Rectal smooth muscle tissue (tissue), 1 donor: Measurements from ENCODE around the gene AHNAK.
A peak's percentile ranks its signal among the peaks of the same experiment; 100 is the strongest.
"Not testable (repeated sequence)": the region's sequence is repeated elsewhere in the genome, so short reads cannot be mapped to it uniquely, and the experiment has no call there.

ENCODE experiments used
- H3K27ac ChIP-seq: one replicate; pipeline ENCODE4 v1.7.0; 2013; ENCODE audit warnings: low read depth, low read length, inconsistent platforms
- H3K27me3 ChIP-seq: one replicate; pipeline ENCODE4 v1.7.0; 2013; ENCODE audit warnings: low read length; ENCODE audit not compliant: control insufficient read depth, insufficient read depth
- H3K36me3 ChIP-seq: one replicate; pipeline ENCODE4 v1.7.0; 2013; ENCODE audit warnings: low read length; ENCODE audit not compliant: control insufficient read depth, insufficient read depth
- H3K4me1 ChIP-seq: one replicate; pipeline ENCODE4 v1.7.0; 2013; ENCODE audit warnings: low read length; ENCODE audit not compliant: control insufficient read depth, insufficient read depth
- H3K4me3 ChIP-seq: one replicate; pipeline ENCODE4 v1.7.0; 2013; ENCODE audit warnings: low read length
- H3K9ac ChIP-seq: one replicate; pipeline ENCODE4 v1.7.0; 2013; ENCODE audit warnings: low read length

The AHNAK gene

DNA sequence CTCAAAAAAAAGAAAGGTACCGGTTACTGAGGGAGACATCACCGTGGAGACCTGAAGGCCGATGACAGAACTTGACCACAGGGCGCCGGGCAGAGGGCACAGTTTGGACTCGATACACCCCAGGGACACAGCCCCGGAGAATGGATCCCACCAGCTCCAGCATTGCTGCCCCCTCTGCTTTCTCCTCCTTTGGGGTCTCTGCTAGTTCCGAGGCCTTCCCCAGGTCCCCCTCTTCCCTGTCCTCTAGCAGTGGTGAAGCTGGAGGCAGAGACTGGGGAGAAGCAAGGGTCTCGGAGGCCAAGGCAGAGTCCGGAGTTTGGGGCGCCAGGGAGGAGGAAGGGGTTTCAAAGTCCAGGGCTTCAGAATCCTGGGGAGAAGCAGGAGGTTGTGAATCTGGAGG, 31.9 kb upstream of the AHNAK start:
- H3K27me3 ChIP-seq, result no peaks in the 10 kb centered on the region
- H3K9ac ChIP-seq, result no peak overlapping the region
- no peak overlapping the region for H3K4me3 ChIP-seq
- peaks cover 14% of the 10 kb centered on the region for H3K4me1 ChIP-seq
- H3K36me3 ChIP-seq, result peaks cover 19% of the 10 kb centered on the region
- H3K27ac ChIP-seq, result no peak overlapping the region

DNA sequence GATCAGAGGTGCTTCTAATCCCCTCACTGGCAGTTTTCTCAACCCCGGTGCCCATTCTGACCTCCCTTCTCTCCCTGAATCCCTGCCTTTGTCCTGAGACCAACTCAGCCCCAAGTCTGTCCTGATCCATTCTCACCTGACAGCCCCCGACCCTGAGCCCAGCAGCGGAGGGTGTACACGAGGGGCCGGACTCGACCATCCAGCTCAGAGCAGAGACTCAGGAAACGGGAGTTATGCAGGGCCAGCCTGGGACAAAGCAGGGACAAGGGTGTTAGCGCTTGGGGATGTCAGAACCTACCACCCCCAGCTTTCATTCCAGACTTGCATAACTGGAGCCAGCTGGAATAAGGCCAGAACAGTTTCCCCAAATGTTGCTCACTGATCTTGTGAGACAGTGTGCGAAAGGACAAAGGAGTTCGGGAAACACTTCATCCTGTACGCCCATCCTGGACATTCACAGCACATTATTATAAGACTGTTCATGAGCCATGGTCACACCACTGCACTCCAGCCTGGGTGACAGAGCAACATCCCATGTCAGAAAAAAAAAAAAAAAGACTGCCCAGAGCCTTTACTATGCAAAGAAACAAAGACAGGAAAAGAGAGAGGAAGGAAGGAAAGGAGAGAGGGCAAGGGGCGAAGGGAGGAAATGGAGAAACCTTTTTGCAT, 30.6 kb upstream of the AHNAK start:
- H3K4me3 ChIP-seq, result no peak overlapping the region
- H3K27me3 ChIP-seq, result no peaks in the 10 kb centered on the region
- H3K36me3 ChIP-seq, result peaks cover 21% of the 10 kb centered on the region
- peaks cover 19% of the 10 kb centered on the region for H3K4me1 ChIP-seq
- H3K27ac ChIP-seq, result no peak overlapping the region
- H3K9ac ChIP-seq, result no peak overlapping the region

DNA sequence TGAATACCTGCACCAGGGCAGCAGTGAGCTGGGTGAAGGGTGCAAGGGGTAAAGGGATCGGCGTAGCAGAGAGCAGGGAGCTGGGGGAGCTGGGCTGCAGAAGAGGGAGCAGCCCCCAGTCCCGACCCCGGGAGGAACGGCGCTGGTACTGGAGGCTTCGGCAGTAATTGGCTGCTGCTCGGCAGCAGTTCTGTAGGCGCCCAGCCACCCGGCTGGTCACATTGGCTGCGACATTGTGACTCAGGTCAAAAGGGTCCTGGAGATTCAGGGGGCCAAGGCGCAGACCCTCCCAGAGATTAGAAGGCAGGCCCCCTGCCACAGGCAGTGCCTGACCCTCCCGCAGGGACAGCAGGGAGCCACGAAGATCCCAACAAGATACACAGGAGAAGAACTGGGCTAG, 29.2 kb upstream of the AHNAK start:
- Histone ChIP-seq H3K27me3 (no peaks in the 10 kb centered on the region), H3K27ac (no peak overlapping the region), H3K4me1 (peaks cover 20% of the 10 kb centered on the region), H3K36me3 (peaks cover 22% of the 10 kb centered on the region), H3K9ac (no peak overlapping the region), H3K4me3 (peak overlapping the region; percentile 69)

DNA sequence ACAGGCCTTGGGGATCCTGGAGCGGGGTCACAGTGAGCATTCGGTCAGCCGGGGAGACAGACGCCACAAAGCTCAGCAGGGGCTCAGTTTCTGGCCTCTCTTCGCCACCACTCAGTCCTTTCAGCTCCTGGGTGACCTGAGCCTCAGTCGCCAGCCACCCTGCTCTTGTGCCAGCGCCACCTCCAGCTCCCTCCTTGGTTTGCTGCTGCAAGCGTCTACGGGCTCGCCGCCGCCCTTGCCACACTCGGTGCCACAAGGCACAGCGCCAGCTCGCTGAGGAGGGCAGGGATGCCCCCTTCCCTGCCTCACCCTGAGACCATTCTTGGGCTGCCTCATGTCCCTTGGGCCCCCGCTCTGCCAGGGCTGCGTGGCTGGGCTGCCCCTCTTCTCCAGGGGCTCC, 28.6 kb upstream of the AHNAK start:
- Histone ChIP-seq H3K9ac (no peak overlapping the region), H3K4me1 (peaks cover 20% of the 10 kb centered on the region), H3K27me3 (no peaks in the 10 kb centered on the region), H3K27ac (peak overlapping the region; percentile 91), H3K36me3 (peaks cover 26% of the 10 kb centered on the region), H3K4me3 (peak overlapping the region; percentile 69)

DNA sequence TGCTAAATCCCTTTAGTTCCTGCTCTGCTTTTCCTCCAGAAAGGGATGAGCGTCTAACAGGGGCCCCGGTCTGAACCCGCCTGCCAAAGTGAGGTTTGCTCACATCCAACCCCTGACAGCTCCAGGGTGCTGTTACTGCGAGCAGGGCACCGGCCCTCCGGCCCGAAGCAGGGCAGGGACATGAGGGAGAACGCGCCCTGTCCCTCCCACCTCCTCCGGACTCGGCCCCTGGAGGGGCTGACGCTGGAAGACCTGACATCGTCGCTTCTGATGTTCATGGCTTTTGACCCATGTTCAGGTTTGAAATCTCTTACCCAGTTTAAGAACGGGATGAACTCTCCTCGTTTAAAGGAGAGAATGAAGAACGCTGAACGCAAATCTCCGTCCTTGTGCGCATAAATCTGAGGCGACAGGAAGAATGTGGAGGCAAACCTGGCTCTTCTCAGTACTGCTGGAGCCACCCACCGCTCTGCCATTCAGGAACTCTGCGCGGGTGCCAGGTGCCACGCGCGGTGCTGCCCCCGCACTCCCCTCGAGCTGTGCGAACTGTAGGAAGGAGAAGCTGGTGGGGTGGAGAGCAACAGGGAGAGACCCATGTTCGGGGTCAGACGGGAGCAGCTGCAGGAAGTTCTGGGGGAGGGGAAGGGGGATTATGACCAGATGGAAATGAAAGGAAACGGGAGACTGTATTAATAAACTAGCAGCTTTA, 27.9 kb upstream of the AHNAK start:
- Histone ChIP-seq H3K36me3 (peaks cover 27% of the 10 kb centered on the region), H3K27me3 (no peaks in the 10 kb centered on the region), H3K4me1 (peaks cover 20% of the 10 kb centered on the region), H3K9ac (peak overlapping the region; percentile 71), H3K27ac (peak overlapping the region; percentile 91), H3K4me3 (peak overlapping the region; percentile 69)

DNA sequence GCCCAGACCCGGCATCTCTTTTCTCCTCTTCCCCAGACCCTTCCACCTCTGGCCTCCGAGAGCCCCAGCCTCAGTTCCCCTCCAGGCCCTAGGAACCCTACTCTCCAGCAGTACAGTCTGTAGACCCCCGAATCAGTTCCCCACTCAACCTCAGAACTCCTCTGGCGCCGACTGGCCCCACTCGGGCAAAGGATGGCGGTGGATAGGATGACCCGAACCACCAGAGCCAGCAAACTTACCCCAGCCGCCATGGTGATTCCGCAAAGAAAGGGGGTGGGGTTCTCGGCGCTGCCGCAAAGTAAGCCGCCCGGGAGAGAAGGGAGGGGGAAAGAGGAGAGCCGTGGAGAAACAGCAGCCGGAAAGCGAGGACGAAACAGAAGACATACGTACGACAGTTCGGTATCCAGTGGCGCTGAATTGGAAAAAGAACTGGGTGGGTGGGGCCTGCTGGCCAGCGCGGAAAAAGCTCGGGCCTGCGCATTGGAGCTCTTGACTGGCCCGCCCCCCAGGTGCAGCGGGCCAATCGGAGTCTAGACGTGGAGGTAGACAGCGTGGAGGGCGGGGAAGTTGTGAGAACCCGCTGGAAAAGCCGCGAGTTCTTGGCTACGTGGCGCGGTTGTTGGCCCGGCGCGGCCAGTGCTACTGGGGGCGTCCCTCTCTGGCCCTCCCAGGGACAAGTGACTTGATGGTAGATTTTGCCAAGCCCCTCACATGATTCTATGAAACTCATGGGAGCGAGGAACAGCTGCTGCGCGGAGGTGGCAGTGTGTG, 27.2 kb upstream of the AHNAK start, which contains the start of gene EEF1G:
Gene EEF1G (minus strand): TSS at position 300 of the 771 bp plus-strand sequence. CDS start 49 bp downstream, at position 251.
- Histone ChIP-seq H3K9ac (peak within 1 kb of the TSS; percentile 71), H3K4me1 (peaks cover 20% of the 10 kb centered on the region), H3K27me3 (no peaks in the 10 kb centered on the region), H3K4me3 (peak within 1 kb of the TSS; percentile 96), H3K27ac (peak within 1 kb of the TSS; percentile 91), H3K36me3 (peaks cover 32% of the 10 kb centered on the region)

DNA sequence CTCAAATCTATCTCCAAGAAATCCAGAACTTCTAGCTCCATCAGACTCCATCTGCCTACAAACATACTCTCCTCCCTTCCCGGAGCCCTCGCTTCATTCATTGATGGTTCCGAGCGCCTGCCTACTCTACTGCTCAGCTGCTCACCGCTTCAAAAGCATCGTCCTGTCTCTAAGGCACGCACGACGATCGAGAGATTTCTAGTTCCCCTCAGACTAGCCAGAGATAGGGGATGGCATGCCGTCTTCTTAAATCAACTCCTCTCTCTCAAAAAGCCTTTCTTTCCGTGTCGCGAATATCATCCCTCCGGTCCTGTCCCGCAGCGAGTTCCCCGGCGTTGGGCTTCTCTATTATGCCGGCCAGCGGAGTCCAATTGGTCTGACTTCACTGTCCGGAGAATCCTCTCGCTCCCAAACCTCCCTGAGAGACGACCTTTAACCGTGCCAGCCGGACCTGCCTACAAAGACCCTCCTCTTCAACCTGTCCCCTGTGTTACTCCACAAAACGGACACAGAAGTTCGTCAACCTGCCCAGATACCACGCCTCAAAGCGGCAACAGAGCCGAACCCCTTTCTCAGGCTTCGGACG, 26.5 kb upstream of the AHNAK start:
- peaks cover 29% of the 10 kb centered on the region for H3K36me3 ChIP-seq
- peak overlapping the region; percentile 75 for H3K27ac ChIP-seq
- H3K4me1 ChIP-seq, result peaks cover 20% of the 10 kb centered on the region
- peak overlapping the region; percentile 96 for H3K4me3 ChIP-seq
- H3K9ac ChIP-seq, result peak overlapping the region; percentile 47
- H3K27me3 ChIP-seq, result no peaks in the 10 kb centered on the region

DNA sequence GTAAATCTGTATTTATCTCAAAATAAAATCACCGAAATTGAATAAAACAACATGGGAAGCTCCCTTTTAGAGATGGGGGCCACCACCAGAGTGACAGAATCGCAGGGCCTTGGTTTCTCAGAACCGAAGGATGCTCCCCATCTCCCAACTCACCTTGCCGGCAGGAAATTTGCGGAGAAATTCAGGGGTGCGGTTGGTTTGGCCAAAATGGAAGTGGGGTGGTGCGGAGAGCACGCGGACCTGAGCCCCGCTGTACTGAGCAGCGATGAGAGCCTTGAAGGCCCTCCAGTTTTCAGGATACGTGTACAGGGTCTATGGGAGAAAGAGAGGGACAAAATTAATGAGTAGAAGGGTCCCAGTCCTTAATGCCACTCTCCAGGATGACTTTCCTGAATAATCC, 25.8 kb upstream of the AHNAK start:
- Histone ChIP-seq H3K4me1 (peaks cover 20% of the 10 kb centered on the region), H3K9ac (no peak overlapping the region), H3K27me3 (no peaks in the 10 kb centered on the region), H3K4me3 (peak overlapping the region; percentile 96), H3K36me3 (peaks cover 31% of the 10 kb centered on the region), H3K27ac (no peak overlapping the region)

DNA sequence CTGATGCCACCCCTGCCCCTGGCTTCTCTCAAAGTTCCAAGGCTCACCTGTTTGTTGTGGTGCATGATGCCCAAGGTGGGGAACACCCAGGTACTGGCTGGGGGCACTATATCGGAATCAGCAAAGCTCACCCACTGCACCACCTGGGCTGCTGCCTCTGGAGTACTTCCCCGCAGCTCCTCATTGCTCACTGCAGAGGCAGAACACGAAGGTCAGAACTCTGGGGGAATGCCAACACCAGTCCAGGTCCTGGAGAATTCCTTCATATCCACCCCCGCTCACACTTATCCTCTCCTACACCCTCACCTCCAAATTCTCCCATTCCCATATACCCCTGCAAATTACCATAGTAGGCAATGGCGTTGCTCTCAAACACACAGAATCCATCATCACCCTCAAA, 24.9 kb upstream of the AHNAK start:
- H3K4me3 ChIP-seq, H3K27me3 ChIP-seq, H3K9ac ChIP-seq, H3K27ac ChIP-seq: not testable (repeated sequence)
- Histone ChIP-seq H3K4me1 (peaks cover 20% of the 10 kb centered on the region), H3K36me3 (peaks cover 35% of the 10 kb centered on the region)

DNA sequence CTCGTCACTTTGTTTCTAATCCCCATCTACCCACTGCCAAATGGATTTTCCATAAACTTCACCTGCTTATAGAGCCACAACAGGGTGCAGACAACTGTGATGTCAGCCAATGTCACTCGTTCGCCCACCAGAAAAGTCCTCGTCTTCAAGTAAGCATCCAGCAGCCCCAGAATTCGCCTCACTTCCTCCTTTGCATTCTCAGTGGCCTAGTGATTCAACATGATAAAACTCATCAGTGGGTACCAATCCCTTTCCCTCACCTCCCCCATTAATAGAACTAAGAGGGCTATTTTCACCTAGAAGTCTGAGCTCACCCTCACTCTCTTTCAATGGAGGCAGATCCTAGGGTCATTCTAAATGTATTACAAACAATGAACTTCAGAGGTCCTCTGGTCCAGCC, 24.3 kb upstream of the AHNAK start:
- H3K27me3 ChIP-seq, H3K27ac ChIP-seq, H3K4me3 ChIP-seq, H3K9ac ChIP-seq: not testable (repeated sequence)
- H3K4me1 ChIP-seq, result peaks cover 20% of the 10 kb centered on the region
- H3K36me3 ChIP-seq, result peaks cover 34% of the 10 kb centered on the region

DNA sequence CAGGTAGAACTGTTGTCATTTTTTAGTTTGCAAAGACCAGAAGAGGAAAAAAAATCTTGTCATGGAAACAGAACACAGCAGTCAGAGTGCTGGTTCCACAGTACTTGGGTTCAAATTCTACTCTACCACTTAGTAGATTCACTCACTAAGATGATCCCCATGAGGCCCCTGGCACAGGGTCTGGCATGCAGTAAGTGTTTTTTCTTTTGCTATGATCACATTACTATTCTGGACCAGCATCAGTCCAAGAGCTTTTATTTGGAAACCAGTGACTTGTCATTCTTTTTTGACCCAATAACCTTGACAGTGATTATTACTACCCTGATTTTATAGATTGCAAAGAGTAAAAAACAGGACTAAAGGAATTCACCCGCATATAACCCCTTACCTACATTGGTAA, 23.0 kb upstream of the AHNAK start:
- Histone ChIP-seq H3K4me1 (peaks cover 11% of the 10 kb centered on the region), H3K36me3 (peaks cover 42% of the 10 kb centered on the region), H3K9ac (no peak overlapping the region), H3K27ac (no peak overlapping the region), H3K27me3 (no peaks in the 10 kb centered on the region), H3K4me3 (no peak overlapping the region)

DNA sequence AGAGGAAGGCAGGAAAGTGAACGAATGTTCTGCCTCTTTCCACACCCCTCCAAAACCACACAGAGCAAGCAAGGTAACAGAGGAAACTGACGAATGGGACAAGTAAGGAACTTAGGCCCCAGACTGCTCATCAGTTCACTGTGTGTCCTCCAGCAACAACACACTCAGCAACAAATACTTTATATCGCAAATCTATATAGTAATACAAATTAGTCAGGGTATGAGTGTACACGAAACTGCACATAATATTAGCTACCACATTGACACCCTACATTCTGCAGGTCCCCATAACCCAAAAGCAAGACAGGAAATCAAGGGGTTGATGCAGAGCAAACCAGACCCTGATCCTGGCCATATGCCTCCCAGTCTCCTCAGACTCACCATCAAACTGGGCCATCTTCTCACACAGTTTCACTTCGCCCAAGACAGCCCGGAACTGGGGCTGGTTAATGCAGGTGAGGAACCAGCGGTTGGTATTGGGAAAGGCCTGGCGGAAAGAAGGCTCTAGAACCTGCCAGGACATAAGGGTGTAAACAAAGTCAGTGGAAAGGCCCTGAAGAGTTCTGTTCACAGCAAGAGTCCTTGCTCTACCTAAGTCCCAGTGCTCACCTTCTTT, 20.5 kb upstream of the AHNAK start:
- H3K27ac ChIP-seq, result no peak overlapping the region
- peaks cover 41% of the 10 kb centered on the region for H3K36me3 ChIP-seq
- no peaks in the 10 kb centered on the region for H3K4me1 ChIP-seq
- H3K27me3 ChIP-seq, result no peaks in the 10 kb centered on the region
- H3K9ac ChIP-seq, result no peak overlapping the region
- H3K4me3 ChIP-seq, result no peak overlapping the region
